ENCODE measurements around the gene CCDC187.

CCDC187 gene

DNA sequence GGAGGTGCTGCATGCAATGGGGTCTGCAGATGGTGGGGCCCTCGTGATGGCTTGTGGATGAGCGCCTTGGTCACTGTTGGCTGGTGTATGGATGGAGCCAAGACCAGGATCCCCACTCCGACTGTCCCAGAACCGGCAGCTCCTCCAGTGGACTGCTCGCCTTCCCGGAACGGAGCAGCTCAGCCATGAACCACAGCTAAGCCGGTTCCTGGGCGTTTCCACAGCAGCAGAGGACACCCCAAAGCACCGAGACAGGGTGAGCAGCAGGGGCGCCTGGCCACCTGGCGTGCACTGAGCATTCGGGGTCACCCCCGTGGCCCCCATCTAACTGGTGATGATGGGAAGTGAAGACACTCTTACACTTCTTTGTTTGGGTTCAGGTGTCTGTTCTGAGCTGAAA, 26.1 kb downstream of the CCDC187 start:
- DNase-seq (ENCODE audit: low read depth) = no peak
- H3K4me3 ChIP-seq (ENCODE audit: low read length) = no peak overlapping the region
- TF ChIP-seq, protein P1, sequence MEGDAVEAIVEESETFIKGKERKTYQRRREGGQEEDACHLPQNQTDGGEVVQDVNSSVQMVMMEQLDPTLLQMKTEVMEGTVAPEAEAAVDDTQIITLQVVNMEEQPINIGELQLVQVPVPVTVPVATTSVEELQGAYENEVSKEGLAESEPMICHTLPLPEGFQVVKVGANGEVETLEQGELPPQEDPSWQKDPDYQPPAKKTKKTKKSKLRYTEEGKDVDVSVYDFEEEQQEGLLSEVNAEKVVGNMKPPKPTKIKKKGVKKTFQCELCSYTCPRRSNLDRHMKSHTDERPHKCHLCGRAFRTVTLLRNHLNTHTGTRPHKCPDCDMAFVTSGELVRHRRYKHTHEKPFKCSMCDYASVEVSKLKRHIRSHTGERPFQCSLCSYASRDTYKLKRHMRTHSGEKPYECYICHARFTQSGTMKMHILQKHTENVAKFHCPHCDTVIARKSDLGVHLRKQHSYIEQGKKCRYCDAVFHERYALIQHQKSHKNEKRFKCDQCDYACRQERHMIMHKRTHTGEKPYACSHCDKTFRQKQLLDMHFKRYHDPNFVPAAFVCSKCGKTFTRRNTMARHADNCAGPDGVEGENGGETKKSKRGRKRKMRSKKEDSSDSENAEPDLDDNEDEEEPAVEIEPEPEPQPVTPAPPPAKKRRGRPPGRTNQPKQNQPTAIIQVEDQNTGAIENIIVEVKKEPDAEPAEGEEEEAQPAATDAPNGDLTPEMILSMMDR (conservative IDR thresholded peaks at IDR 0.05; ENCODE audit: low read depth, low read length) = no peak

DNA sequence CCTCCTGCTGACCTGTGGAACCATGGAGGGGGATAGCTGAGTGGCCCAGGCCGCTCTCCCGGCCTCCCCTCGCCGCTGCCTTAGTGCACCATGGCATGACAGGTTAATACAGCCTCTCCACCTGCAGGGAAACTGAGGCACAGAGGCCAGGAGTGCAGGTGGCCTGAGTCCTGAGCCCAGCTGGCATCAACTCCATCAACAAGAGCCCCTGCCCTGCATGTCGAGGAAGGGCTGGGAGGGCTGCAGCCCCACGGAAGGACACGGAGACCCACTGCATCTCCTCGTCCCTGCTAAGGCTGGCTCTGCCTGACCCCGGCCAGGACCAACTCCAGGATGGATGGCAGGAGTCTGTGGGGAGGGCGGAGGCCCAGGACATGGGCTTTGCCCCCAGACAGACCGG, 27.2 kb downstream of the CCDC187 start:
- TF ChIP-seq, protein P1 (conservative IDR thresholded peaks at IDR 0.05; ENCODE audit: low read depth, low read length) = no peak
- DNase-seq (ENCODE audit: low read depth) = no peak
- H3K4me3 ChIP-seq (ENCODE audit: low read length) = no peak overlapping the region

DNA sequence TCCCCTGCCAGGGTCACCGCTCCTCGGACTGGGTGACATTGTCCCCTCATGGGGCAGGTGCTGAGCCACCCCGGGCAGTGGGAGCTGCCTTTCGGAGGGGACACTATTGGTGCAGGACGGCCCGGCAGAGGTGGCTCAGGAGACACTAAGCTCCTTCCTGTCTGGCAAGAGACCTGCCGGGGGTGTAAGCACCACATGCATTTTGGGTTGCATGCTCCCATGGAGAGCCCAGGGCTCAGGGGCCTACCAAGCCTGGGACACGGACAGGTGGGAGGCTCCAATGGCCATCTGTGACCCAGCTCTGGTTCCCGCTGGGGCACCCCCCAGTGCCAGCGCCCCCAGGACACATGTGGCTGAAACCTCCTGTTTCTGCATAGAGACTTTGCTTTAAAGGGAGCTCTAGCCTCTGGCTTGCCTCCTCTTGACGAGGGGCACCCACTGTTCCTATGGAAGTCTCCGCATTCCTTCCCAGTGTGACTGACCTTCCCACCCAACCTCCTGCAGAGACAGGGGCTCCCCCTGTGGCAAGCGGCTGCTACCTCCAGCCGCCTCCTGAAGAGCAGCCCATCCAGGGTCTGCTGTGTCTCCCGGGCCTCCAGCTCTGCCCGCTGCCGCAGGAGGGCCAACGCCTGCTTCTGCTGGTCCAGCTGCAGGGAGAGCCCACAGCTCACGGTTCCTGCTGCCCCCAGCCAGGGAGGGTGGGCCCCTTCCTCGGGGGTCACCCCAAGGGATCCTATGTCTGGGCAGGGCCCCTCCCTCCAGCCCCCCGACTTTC, 28.1 kb downstream of the CCDC187 start:
- no peak overlapping the region for H3K4me3 ChIP-seq (ENCODE audit: low read length)
- TF ChIP-seq, protein P1 (conservative IDR thresholded peaks at IDR 0.05; ENCODE audit: low read depth, low read length) = peak; percentile 13
- DNase-seq (ENCODE audit: low read depth) = no peak

GRCh38 chr9:136274786-136275654, 28.9 kb downstream of the CCDC187 start:
- no peak for DNase-seq (ENCODE audit: low read depth)
- TF ChIP-seq, protein P1 (conservative IDR thresholded peaks at IDR 0.05; ENCODE audit: low read depth, low read length) = no peak
- no peak overlapping the region for H3K4me3 ChIP-seq (ENCODE audit: low read length)

GRCh38 chr9:136273921-136274785, 29.7 kb downstream of the CCDC187 start:
- DNase-seq (ENCODE audit: low read depth) = no peak
- no peak overlapping the region for H3K4me3 ChIP-seq (ENCODE audit: low read length)
- TF ChIP-seq, protein P1 (conservative IDR thresholded peaks at IDR 0.05; ENCODE audit: low read depth, low read length) = no peak

- no peak for DNase-seq (ENCODE audit: low read depth)
- TF ChIP-seq, protein P1 (conservative IDR thresholded peaks at IDR 0.05; ENCODE audit: low read depth, low read length) = no peak
- H3K4me3 ChIP-seq (ENCODE audit: low read length) = no peak overlapping the region
Observed at GRCh38 chr9:136273244-136273865, 30.5 kb downstream of the CCDC187 start.

Measured in retinal pigment epithelial cell (primary cell).